GM18508 (cell line): ENCODE data around the gene HSPB6.
A peak's percentile ranks its signal among the peaks of the same experiment; 100 is the strongest.

ENCODE experiments used
- ATAC-seq: cut with Tn5 transposase; IDR thresholded peaks from one replicate; pipeline ENCODE4 v1.9.1; 2021; ENCODE audit warnings: moderate number of reproducible peaks; ENCODE audit not compliant: insufficient read depth, unreplicated experiment

HSPB6 gene

DNA sequence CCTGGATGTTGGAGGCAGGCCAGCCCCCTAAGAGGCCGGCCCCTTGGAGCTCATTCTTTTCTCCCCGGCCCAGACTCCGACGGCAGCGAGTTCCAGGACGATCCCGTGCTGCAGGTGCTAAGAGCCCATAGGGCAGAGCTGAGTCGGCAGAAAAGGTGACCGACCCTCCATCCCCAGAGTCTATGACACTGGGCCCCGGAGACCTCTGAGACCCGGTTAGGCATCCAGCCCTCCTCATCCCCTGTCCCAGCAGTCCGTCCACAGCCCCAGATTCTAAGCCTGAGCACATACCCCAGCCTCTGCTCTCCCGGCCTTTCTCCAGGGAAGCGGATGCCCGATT, 11.2 kb upstream of the HSPB6 start:
- ATAC-seq, result no peak

DNA sequence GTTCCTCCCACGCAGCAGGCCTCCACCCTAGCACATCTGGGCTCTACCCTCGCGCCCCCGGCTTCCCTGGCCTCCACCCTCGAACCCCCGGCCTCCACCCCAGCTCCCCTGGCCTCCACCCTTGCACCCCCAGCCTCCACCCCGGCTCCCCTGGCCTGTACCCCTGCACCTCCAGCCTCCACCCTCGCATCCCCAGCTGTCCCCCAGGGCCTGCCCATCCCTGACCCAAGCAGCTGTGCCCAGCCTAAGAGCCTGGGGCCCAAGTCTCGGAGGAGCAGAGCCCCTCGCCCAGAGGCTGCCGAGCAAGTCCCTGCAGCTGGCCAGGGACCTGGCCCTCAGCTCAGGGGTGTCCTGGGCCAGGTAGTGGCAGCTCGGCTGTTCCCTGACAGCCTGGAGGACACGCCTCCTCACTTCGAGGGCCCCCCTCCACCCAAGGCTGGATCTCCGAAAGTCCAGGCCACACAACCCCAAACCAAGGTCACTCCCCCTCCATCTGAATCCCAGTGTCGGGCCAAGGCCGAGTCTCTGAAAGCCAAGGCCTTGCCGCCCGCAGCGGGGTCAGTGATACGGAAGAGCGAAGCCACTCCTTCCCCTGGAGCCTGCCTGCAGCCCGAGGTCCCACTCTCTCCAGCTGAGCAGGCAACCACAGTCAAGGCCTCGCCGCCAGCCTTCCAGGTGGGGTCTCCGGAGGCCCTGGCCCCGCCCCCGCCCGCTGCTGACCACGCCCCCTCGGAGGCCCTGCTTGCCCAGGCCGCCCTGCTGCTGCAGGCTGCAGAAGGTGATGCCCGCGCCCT, 10.7 kb upstream of the HSPB6 start:
- no peak for ATAC-seq

- no peak for ATAC-seq
Observed at GRCh38 chr19:35766571-35767104, 9.8 kb upstream of the HSPB6 start.

GRCh38 chr19:35764432-35765315, 7.8 kb upstream of the HSPB6 start:
- ATAC-seq, result no peak

- no peak for ATAC-seq
Observed at GRCh38 chr19:35760711-35761349, 4.0 kb upstream of the HSPB6 start.

DNA sequence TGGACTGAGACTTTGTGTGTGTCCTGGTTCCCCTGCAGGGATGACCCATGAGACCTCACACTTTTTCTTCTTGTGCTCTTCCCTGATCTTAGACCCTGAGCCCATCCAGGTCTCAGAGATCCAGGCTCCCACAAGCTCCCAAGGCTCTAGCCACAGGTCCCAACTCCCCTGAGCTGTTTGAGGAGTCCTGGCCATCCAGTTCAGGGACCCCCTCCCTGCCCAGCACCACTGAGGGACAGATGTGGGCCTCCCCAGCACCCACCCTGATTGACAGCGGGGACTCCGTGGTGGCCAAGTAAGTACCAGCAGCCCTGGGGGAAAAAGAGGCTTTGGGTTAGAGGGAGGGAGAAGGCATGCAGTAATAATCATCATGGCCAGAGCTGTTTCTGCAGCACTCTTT, 2.9 kb upstream of the HSPB6 start:
- ATAC-seq, result no peak

DNA sequence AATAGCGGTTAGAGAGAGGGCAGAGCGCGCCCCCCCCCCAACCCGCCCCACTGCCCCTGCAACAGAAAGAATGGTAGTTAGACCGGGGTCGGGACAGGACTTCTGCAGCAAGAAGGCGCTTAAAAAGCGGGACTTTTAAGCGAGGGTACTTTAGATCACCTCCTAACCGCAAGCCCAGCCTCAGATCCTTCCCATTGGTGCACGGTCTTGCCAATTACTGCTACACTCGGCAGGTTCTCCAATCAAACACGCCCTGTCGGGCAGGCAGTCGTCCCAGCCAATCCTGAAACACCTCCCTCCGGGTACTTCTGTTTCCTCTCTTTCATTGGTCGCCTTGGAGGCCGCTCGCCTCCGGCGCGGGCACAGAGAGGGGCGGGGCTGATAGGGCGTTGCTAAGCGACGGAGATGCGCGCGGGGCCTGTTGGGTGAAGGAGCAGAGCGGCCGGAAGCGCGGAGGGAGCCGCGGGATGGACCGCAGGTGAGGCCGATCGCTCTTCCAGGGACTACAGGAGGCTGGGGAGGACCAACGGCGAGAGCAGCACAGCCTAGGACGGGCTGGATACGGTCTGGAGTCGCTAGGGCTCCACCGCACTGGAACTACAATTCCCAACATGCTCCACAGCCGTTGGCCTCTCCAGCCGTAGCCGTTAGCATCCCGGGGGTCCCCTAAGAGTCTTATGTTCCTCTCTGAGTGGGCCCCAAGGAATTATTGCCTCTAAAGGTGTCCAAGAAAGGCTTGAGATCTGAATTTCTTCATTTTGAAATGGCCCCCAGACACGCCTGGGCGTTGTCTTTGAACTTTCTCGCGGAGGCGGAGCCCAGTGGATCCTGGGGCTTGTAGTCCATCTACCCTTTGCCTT, 1.1 kb upstream of the HSPB6 start, which contains the start of gene PROSER3:
PROSER3 (plus strand) TSS at position 428 of the 860 bp plus-strand sequence; CDS start at position 468, 40 bp downstream.
- peak; percentile 87 for ATAC-seq

GRCh38 chr19:35757231-35757748, 461 bp upstream of the HSPB6 start:
- ATAC-seq, result no peak

GRCh38 chr19:35755550-35756376, 1.1 kb downstream of the HSPB6 start:
- ATAC-seq, result no peak

- ATAC-seq, result no peak
Observed at GRCh38 chr19:35755131-35755549, 1.7 kb downstream of the HSPB6 start.

GRCh38 chr19:35754370-35755130, 2.3 kb downstream of the HSPB6 start:
- ATAC-seq, result no peak

GRCh38 chr19:35753634-35754369, 3.0 kb downstream of the HSPB6 start:
- no peak for ATAC-seq

DNA sequence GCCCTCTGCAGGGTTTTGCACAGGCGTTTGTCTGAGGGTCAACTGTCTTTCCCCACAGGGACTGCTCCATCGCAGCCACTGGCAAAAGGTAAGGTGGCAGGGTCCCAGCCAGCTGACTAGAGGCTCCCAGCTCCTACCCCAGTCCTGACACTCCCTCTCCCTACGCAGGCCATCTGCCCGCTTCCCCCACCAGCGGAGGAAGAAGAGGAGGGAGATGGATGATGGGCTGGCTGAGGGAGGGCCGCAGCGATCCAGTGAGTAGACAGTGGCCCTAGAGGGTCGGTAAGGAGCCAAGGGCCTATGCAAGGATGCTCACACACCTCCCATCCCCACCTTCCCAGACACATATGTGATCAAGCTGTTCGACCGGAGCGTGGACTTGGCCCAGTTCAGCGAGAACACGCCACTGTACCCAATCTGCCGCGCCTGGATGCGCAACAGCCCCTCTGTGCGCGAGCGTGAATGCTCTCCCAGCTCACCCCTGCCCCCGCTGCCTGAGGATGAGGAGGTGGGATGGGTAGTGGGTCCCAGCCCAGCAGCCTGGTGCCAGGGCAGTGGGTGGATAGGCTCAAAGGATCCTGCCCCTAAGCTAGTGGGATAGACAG, 4.0 kb downstream of the HSPB6 start:
- ATAC-seq, result no peak

- no peak for ATAC-seq
Observed at GRCh38 chr19:35751839-35752745, 4.7 kb downstream of the HSPB6 start.

- no peak for ATAC-seq
Observed at GRCh38 chr19:35750167-35750566, 6.7 kb downstream of the HSPB6 start.
